GM13977 (cell line): ENCODE data around the gene HAPLN2.

Experiments used
- DNase-seq: peaks from one replicate; pipeline ENCODE4 v3.0.0; 2012; ENCODE audit warnings: low spot score
- in situ Hi-C: fragments of 300-500 bp; cut with MboI; formaldehyde crosslinking; loops from one replicate; pipeline ENCODE4 v1.12.0; 2022; ENCODE audit warnings: low sequenced_read_pairs, low pct_unique_long_range_greater_than_20kb, mixed read lengths, inconsistent platforms; ENCODE audit not compliant: unreplicated experiment
- TF ChIP-seq, protein P1 (sequence below): IDR thresholded peaks from 2 replicates; pipeline ENCODE4 v1.5.1; 2012; ENCODE audit warnings: mild to moderate bottlenecking, control low read depth; ENCODE audit not compliant: insufficient read depth; ENCODE audit errors: extremely low read depth, missing control alignments

The HAPLN2 gene

DNA sequence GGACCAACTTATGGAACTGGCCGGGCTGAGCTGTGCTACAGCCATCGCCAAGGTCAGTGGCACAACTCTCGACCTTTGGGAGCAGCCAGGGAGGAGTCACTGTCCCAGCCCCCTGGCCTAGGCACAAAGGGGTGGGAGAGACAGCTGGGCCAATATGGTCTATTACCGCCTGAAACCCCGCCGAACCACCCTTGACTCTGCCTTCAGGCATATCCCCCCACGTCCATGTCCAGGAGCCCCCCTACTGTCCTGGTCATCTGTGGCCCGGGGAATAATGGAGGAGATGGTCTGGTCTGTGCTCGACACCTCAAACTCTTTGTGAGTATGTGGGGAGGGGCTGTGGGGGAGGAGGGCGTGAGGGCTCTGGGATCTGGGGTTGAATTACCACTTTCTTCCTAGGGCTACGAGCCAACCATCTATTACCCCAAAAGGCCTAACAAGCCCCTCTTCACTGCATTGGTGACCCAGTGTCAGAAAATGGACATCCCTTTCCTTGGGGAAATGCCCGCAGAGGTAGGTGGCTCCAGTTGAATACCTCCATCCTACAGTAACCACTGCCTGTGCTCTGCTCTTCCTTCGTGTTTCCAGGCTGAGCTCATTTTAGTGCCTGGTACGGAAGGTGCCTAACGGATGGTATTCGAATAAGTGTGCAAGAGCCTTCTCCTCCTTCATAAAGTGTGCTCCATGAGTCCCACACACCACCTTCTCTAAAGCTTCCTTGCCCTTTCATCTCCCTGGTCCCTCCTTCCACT lies 26.9 kb upstream of the HAPLN2 start:
- TF ChIP-seq, protein P1, sequence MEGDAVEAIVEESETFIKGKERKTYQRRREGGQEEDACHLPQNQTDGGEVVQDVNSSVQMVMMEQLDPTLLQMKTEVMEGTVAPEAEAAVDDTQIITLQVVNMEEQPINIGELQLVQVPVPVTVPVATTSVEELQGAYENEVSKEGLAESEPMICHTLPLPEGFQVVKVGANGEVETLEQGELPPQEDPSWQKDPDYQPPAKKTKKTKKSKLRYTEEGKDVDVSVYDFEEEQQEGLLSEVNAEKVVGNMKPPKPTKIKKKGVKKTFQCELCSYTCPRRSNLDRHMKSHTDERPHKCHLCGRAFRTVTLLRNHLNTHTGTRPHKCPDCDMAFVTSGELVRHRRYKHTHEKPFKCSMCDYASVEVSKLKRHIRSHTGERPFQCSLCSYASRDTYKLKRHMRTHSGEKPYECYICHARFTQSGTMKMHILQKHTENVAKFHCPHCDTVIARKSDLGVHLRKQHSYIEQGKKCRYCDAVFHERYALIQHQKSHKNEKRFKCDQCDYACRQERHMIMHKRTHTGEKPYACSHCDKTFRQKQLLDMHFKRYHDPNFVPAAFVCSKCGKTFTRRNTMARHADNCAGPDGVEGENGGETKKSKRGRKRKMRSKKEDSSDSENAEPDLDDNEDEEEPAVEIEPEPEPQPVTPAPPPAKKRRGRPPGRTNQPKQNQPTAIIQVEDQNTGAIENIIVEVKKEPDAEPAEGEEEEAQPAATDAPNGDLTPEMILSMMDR = no peak
- no peak for DNase-seq
- in situ Hi-C loops = no loop called here

DNA sequence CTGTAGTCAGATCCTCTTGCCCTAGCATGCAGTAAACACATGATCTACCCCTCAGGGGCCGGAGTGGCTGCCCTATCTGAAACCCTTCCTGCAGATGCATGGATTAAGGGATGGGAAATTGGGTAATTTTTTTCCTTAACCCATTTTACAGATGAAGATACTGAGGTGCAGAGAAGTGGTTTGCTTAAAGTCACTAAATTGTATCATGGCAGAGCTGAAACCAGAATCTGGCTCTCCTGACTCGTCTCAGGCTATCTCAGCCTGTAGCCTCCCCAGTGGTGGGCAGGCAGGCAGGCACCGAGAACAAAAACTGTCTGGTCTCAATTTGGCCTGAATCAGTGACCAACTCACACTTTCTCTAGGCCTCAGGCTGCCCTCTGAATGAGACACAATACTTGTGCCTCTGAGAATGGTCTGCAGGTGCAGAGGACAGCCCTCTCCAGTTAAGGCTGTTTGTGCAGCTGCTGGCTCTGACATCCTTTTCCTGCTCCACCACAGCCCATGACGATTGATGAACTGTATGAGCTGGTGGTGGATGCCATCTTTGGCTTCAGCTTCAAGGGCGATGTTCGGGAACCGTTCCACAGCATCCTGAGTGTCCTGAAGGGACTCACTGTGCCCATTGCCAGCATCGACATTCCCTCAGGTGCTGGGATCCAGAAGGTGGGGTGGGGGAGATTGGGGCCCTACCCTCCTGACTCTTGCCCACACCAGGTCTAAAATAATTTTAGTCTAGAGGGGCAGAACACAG lies 26.1 kb upstream of the HAPLN2 start:
- in situ Hi-C loops = no loop called here
- TF ChIP-seq, protein P1 = no peak
- DNase-seq = no peak

DNA sequence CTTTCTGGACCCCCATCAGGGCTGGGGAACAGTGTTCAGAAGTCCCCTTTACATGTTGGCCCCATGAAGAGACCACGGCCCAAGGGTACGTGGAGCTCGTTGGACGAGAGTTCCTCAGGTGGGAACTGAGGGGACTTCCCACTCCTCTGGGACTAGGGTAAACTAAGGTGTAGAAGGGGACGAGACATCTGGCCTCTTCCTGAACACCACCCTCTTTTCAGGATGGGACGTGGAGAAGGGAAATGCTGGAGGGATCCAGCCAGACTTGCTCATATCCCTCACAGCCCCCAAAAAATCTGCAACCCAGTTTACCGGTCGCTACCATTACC lies 25.6 kb upstream of the HAPLN2 start:
- TF ChIP-seq, protein P1 = no peak
- DNase-seq = no peak
- in situ Hi-C loops = no loop called here

DNA sequence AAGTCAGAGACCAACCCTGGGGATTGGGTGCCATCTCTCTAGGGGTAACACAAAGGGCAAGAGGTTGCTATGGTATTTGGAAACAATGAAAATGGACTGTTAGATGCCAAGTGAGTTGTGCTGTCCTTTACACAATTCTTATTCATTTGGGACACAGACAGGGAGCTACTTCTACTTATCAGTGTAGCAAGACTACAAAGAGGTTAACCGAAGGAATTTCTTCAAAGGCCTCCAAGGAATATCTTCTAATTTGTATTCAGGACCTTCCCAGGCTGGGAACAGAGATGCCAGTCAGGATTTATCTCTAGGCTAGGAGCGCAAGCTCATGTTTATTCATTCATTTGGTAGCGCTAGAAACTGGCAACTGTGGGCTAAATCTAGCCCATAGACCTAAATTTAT lies 25.0 kb upstream of the HAPLN2 start:
- TF ChIP-seq, protein P1 = no peak
- in situ Hi-C loops = no loop called here
- DNase-seq = no peak

DNA sequence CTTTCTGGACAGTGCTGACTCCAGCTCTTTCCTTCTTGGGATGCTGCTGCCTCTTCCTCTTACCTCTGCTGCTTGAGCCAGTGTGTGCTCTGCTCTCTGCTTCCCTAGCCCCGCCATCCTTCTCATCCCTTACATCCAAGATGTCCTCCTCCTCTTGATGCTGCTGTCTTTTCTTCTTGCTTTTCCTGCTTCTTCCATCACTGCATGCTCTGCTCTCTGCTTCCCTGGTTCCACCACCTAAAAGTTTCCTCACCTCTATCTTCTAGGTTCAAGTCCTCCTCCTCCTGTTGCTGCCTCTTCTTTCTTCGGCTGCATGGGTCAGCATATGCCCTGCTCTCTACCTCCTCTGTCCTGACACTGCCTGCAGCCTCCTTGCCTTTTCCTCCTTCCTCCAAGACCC lies 24.2 kb upstream of the HAPLN2 start:
- TF ChIP-seq, protein P1 = no peak
- no peak for DNase-seq
- in situ Hi-C loops = no loop called here

DNA sequence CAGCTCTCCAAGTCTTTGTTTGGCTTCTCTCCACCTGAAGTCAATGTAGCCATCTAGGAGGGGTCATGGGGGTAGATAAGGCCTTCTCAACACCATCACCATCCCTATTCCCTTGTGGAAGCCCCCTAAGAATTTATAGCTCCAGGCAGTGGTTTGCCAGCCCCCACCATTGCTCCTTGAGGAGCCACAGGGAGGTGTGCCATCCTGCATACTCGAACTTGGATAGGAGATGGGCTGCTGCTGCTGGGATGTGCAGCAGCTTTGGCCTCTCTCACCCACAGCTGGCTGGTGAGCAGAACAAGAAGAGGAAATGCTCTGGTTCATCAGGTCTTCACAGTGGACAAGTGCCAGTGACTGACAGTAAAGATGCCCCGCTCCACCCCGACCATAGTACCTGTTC lies 22.8 kb upstream of the HAPLN2 start:
- TF ChIP-seq, protein P1 = no peak
- no peak for DNase-seq
- in situ Hi-C loops = no loop called here
